ENCODE results near the gene PDE4D.

The PDE4D gene

GRCh38 chr5:59125011-59125961 lies 768.2 kb downstream of the PDE4D start:
- peaks cover 0 to 8% of the 10 kb centered on the region in 2 donors for H3K4me1 Mint-ChIP-seq (ENCODE audit: low read depth in 2 of 2)
- no peak overlapping the region for H3K27ac Mint-ChIP-seq
- ATAC-seq (replicated peaks) = no peak
- H3K36me3 Mint-ChIP-seq (ENCODE audit: insufficient read depth) = no peaks in the 10 kb centered on the region
- H3K4me3 Mint-ChIP-seq = no peak overlapping the region
- DNase-seq = peak in 1 of 3 experiments; percentile 3
- no peaks in the 10 kb centered on the region for H3K9me3 Mint-ChIP-seq
- no peaks in the 10 kb centered on the region for H3K27me3 Mint-ChIP-seq

- H3K27me3 Mint-ChIP-seq = no peaks in the 10 kb centered on the region
- peaks cover 0 to 8% of the 10 kb centered on the region in 2 donors for H3K4me1 Mint-ChIP-seq (ENCODE audit: low read depth in 2 of 2)
- no peaks in the 10 kb centered on the region for H3K9me3 Mint-ChIP-seq
- no peak overlapping the region for H3K4me3 Mint-ChIP-seq
- H3K27ac Mint-ChIP-seq = no peak overlapping the region
- DNase-seq (peak in 1 of 3 experiments; percentile 35), ATAC-seq (replicated peaks) (peak; percentile 44)
- H3K36me3 Mint-ChIP-seq (ENCODE audit: insufficient read depth) = no peaks in the 10 kb centered on the region
Observed at GRCh38 chr5:59123595-59124561, 769.6 kb downstream of the PDE4D start.

- ATAC-seq (replicated peaks) (no peak), DNase-seq (no peak)
- H3K27me3 Mint-ChIP-seq = no peaks in the 10 kb centered on the region
- peaks cover 0 to 5% of the 10 kb centered on the region in 2 donors for H3K4me1 Mint-ChIP-seq (ENCODE audit: low read depth in 2 of 2)
- H3K4me3 Mint-ChIP-seq = no peak overlapping the region
- H3K27ac Mint-ChIP-seq = no peak overlapping the region
- H3K36me3 Mint-ChIP-seq (ENCODE audit: insufficient read depth) = no peaks in the 10 kb centered on the region
- H3K9me3 Mint-ChIP-seq = no peaks in the 10 kb centered on the region
Observed at GRCh38 chr5:59119480-59119879, 774.0 kb downstream of the PDE4D start.

- ATAC-seq (replicated peaks) = no peak
- Mint-ChIP-seq H3K4me1 (ENCODE audit: low read depth in 2 of 2) (peaks cover 0 to 5% of the 10 kb centered on the region in 2 donors), H3K9me3 (no peaks in the 10 kb centered on the region), H3K27me3 (no peaks in the 10 kb centered on the region), H3K36me3 (ENCODE audit: insufficient read depth) (no peaks in the 10 kb centered on the region), H3K27ac (no peak overlapping the region), H3K4me3 (no peak overlapping the region)
- DNase-seq = no peak
Observed at GRCh38 chr5:59117320-59117719, 776.2 kb downstream of the PDE4D start.

- H3K4me1 Mint-ChIP-seq (ENCODE audit: low read depth in 2 of 2) = peaks cover 0 to 3% of the 10 kb centered on the region in 2 donors
- H3K27ac Mint-ChIP-seq = no peak overlapping the region
- H3K27me3 Mint-ChIP-seq = no peaks in the 10 kb centered on the region
- no peaks in the 10 kb centered on the region for H3K9me3 Mint-ChIP-seq
- DNase-seq (no peak), ATAC-seq (replicated peaks) (no peak)
- H3K36me3 Mint-ChIP-seq (ENCODE audit: insufficient read depth) = no peaks in the 10 kb centered on the region
- no peak overlapping the region for H3K4me3 Mint-ChIP-seq
Observed at GRCh38 chr5:59116231-59116865, 777.2 kb downstream of the PDE4D start.

- H3K36me3 Mint-ChIP-seq (ENCODE audit: insufficient read depth) = no peaks in the 10 kb centered on the region
- H3K4me3 Mint-ChIP-seq = no peak overlapping the region
- H3K27me3 Mint-ChIP-seq = no peaks in the 10 kb centered on the region
- no peak for DNase-seq
- no peak overlapping the region for H3K27ac Mint-ChIP-seq
- no peak for ATAC-seq (replicated peaks)
- H3K4me1 Mint-ChIP-seq (ENCODE audit: low read depth in 2 of 2) = no peaks in the 10 kb centered on the region
- no peaks in the 10 kb centered on the region for H3K9me3 Mint-ChIP-seq
Observed at GRCh38 chr5:59115345-59115744, 778.2 kb downstream of the PDE4D start.

GRCh38 chr5:59109383-59109782 lies 784.1 kb downstream of the PDE4D start:
- H3K36me3 Mint-ChIP-seq (ENCODE audit: insufficient read depth) = no peaks in the 10 kb centered on the region
- no peaks in the 10 kb centered on the region for H3K9me3 Mint-ChIP-seq
- DNase-seq = no peak
- no peaks in the 10 kb centered on the region for H3K27me3 Mint-ChIP-seq
- no peak overlapping the region for H3K27ac Mint-ChIP-seq
- H3K4me1 Mint-ChIP-seq (ENCODE audit: low read depth in 2 of 2) = peaks cover 3 to 10% of the 10 kb centered on the region in 2 donors
- ATAC-seq (replicated peaks) = no peak
- H3K4me3 Mint-ChIP-seq = no peak overlapping the region

GRCh38 chr5:59107692-59108091 lies 785.8 kb downstream of the PDE4D start:
- peaks cover 3 to 13% of the 10 kb centered on the region in 2 donors for H3K4me1 Mint-ChIP-seq (ENCODE audit: low read depth in 2 of 2)
- ATAC-seq (replicated peaks) (no peak), DNase-seq (no peak)
- no peaks in the 10 kb centered on the region for H3K36me3 Mint-ChIP-seq (ENCODE audit: insufficient read depth)
- H3K9me3 Mint-ChIP-seq = no peaks in the 10 kb centered on the region
- H3K27ac Mint-ChIP-seq = no peak overlapping the region
- H3K27me3 Mint-ChIP-seq = no peaks in the 10 kb centered on the region
- no peak overlapping the region for H3K4me3 Mint-ChIP-seq

GRCh38 chr5:59104400-59105127 lies 789.0 kb downstream of the PDE4D start:
- Mint-ChIP-seq H3K27me3 (no peaks in the 10 kb centered on the region), H3K36me3 (ENCODE audit: insufficient read depth) (no peaks in the 10 kb centered on the region), H3K27ac (peak overlapping the region in 1 of 2 donors; percentile 38), H3K4me1 (ENCODE audit: low read depth in 2 of 2) (peaks cover 19 to 25% of the 10 kb centered on the region in 2 donors), H3K9me3 (no peaks in the 10 kb centered on the region), H3K4me3 (no peak overlapping the region)
- no peak for ATAC-seq (replicated peaks)
- no peak for DNase-seq

GRCh38 chr5:59103303-59103702 lies 790.2 kb downstream of the PDE4D start:
- Mint-ChIP-seq H3K27me3 (no peaks in the 10 kb centered on the region), H3K9me3 (no peaks in the 10 kb centered on the region), H3K27ac (peak overlapping the region; percentile 41 to 89), H3K4me1 (ENCODE audit: low read depth in 2 of 2) (peaks cover 28 to 33% of the 10 kb centered on the region in 2 donors), H3K4me3 (no peak overlapping the region), H3K36me3 (ENCODE audit: insufficient read depth) (peaks cover 6% of the 10 kb centered on the region)
- ATAC-seq (replicated peaks) (no peak), DNase-seq (no peak)

- H3K27me3 Mint-ChIP-seq = no peaks in the 10 kb centered on the region
- H3K36me3 Mint-ChIP-seq (ENCODE audit: insufficient read depth) = peaks cover 6% of the 10 kb centered on the region
- no peak overlapping the region for H3K4me3 Mint-ChIP-seq
- peaks cover 26 to 30% of the 10 kb centered on the region in 2 donors for H3K4me1 Mint-ChIP-seq (ENCODE audit: low read depth in 2 of 2)
- DNase-seq (no peak), ATAC-seq (replicated peaks) (no peak)
- H3K9me3 Mint-ChIP-seq = no peaks in the 10 kb centered on the region
- peak overlapping the region; percentile 41 to 89 for H3K27ac Mint-ChIP-seq
Observed at GRCh38 chr5:59102437-59102836, 791.1 kb downstream of the PDE4D start.

- peaks cover 0 to 6% of the 10 kb centered on the region in 2 donors for H3K9me3 Mint-ChIP-seq
- H3K4me1 Mint-ChIP-seq (ENCODE audit: low read depth in 2 of 2) = peaks cover 28 to 29% of the 10 kb centered on the region in 2 donors
- peaks cover 6% of the 10 kb centered on the region for H3K36me3 Mint-ChIP-seq (ENCODE audit: insufficient read depth)
- H3K27ac Mint-ChIP-seq = peak overlapping the region; percentile 73 to 89
- no peaks in the 10 kb centered on the region for H3K27me3 Mint-ChIP-seq
- no peak for ATAC-seq (replicated peaks)
- DNase-seq = no peak
- no peak overlapping the region for H3K4me3 Mint-ChIP-seq
Observed at GRCh38 chr5:59100875-59101274, 792.7 kb downstream of the PDE4D start.

Measured in effector memory CD8-positive, alpha-beta T cell (primary cell).